ENCODE data around the gene SLC16A10.
"Not testable (repeated sequence)": the region's sequence is repeated elsewhere in the genome, so short reads cannot be mapped to it uniquely, and the experiment has no call there.

SLC16A10 gene

GRCh38 chr6:111086685-111087084 lies 618 bp upstream of the SLC16A10 start:
- DNase-seq (ENCODE audit: low read depth) = no peak
- no peak for TF ChIP-seq CTCF (IDR thresholded peaks at IDR 0.05; ENCODE audit: control insufficient read depth, insufficient read depth, low read depth, low read length, missing control alignments)
- no peak overlapping the region for H3K4me3 ChIP-seq (ENCODE audit: control insufficient read depth, low read depth, low read length)

GRCh38 chr6:111087871-111088667 lies 766 bp downstream of the SLC16A10 start:
- TF ChIP-seq CTCF (IDR thresholded peaks at IDR 0.05; ENCODE audit: control insufficient read depth, insufficient read depth, low read depth, low read length, missing control alignments) = no peak
- no peak for DNase-seq (ENCODE audit: low read depth)
- no peak overlapping the region for H3K4me3 ChIP-seq (ENCODE audit: control insufficient read depth, low read depth, low read length)

GRCh38 chr6:111088668-111089003 lies 1.3 kb downstream of the SLC16A10 start:
- DNase-seq (ENCODE audit: low read depth) = no peak
- H3K4me3 ChIP-seq (ENCODE audit: control insufficient read depth, low read depth, low read length) = no peak overlapping the region
- no peak for TF ChIP-seq CTCF (IDR thresholded peaks at IDR 0.05; ENCODE audit: control insufficient read depth, insufficient read depth, low read depth, low read length, missing control alignments)

GRCh38 chr6:111090766-111091165 lies 3.5 kb downstream of the SLC16A10 start:
- TF ChIP-seq CTCF (IDR thresholded peaks at IDR 0.05; ENCODE audit: control insufficient read depth, insufficient read depth, low read depth, low read length, missing control alignments) = no peak
- no peak for DNase-seq (ENCODE audit: low read depth)
- no peak overlapping the region for H3K4me3 ChIP-seq (ENCODE audit: control insufficient read depth, low read depth, low read length)

- TF ChIP-seq CTCF (IDR thresholded peaks at IDR 0.05; ENCODE audit: control insufficient read depth, insufficient read depth, low read depth, low read length, missing control alignments) = no peak
- H3K4me3 ChIP-seq (ENCODE audit: control insufficient read depth, low read depth, low read length) = no peak overlapping the region
- no peak for DNase-seq (ENCODE audit: low read depth)
These were observed 4.7 kb downstream of the SLC16A10 start for GRCh38 chr6:111091987-111092386.

GRCh38 chr6:111095488-111095887 lies 8.2 kb downstream of the SLC16A10 start:
- H3K4me3 ChIP-seq (ENCODE audit: control insufficient read depth, low read depth, low read length); DNase-seq (ENCODE audit: low read depth): not testable (repeated sequence)

GRCh38 chr6:111096246-111096645 lies 8.9 kb downstream of the SLC16A10 start:
- no peak for DNase-seq (ENCODE audit: low read depth)

More at GRCh38 chr6:111096246-111096645, 8.9 kb downstream of the SLC16A10 start:
- H3K4me3 ChIP-seq (ENCODE audit: control insufficient read depth, low read depth, low read length) = no peak overlapping the region
- no peak for TF ChIP-seq CTCF (IDR thresholded peaks at IDR 0.05; ENCODE audit: control insufficient read depth, insufficient read depth, low read depth, low read length, missing control alignments)

Measured in AG09309 (cell line).